Astrocyte (in vitro differentiated cells and primary cell): ENCODE results near the gene TNC.

Source experiments
- EZH2 ChIP-seq: IDR thresholded peaks from 2 replicates; pipeline ENCODE4 v1.6.1; 2012; ENCODE audit warnings: mild to moderate bottlenecking, low read length, inconsistent platforms; ENCODE audit not compliant: insufficient read depth
- TF ChIP-seq, protein P1 (sequence below): IDR thresholded peaks from 2 replicates; pipeline ENCODE4 v1.5.1; 2011; ENCODE audit warnings: low read depth, mild to moderate bottlenecking, inconsistent platforms, low read length, moderate library complexity; ENCODE audit not compliant: insufficient read depth

DNA sequence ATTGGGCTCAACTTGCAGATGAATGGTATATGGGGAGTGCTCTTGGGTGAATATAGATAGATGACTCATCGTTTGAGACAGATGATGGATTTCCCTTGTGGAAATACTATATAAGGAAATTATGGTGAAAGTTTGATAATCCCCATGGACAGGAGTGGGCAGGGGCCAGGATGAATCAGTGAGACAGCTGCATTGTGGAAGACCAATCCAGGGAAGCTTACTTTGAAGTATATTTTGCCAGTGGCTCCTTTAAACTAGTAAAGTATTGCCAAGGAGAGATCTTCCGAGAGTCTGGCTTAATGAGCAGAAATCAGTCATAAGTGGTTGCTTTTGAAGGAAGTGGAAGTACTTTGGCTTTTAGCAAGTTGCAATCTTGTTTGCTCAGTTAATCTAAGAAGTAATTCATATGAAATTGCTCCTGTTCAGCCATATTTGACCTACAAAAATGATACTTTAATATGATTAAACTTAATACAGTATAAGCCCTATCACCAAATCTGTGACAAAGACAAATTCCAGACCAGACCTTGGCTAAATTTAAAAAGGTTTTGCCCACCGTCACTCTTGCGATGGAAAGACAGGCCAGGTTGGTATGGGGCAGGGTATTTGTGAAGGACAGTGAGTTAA lies 9.3 kb upstream of the TNC start:
- TF ChIP-seq, protein P1, sequence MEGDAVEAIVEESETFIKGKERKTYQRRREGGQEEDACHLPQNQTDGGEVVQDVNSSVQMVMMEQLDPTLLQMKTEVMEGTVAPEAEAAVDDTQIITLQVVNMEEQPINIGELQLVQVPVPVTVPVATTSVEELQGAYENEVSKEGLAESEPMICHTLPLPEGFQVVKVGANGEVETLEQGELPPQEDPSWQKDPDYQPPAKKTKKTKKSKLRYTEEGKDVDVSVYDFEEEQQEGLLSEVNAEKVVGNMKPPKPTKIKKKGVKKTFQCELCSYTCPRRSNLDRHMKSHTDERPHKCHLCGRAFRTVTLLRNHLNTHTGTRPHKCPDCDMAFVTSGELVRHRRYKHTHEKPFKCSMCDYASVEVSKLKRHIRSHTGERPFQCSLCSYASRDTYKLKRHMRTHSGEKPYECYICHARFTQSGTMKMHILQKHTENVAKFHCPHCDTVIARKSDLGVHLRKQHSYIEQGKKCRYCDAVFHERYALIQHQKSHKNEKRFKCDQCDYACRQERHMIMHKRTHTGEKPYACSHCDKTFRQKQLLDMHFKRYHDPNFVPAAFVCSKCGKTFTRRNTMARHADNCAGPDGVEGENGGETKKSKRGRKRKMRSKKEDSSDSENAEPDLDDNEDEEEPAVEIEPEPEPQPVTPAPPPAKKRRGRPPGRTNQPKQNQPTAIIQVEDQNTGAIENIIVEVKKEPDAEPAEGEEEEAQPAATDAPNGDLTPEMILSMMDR: no peak
- no peak for TF ChIP-seq EZH2
